ENCODE results near the gene FAM83B.

Gene FAM83B

GRCh38 chr6:54913211-54913610, 66.6 kb downstream of the FAM83B start:
- no peak overlapping the region for H2AFZ ChIP-seq (ENCODE audit: low read depth)
- H3K27ac ChIP-seq: no peak overlapping the region
- no peaks in the 10 kb centered on the region for H3K4me1 ChIP-seq (ENCODE audit: low read depth, poor library complexity, severe bottlenecking)
- TF ChIP-seq, protein P1, sequence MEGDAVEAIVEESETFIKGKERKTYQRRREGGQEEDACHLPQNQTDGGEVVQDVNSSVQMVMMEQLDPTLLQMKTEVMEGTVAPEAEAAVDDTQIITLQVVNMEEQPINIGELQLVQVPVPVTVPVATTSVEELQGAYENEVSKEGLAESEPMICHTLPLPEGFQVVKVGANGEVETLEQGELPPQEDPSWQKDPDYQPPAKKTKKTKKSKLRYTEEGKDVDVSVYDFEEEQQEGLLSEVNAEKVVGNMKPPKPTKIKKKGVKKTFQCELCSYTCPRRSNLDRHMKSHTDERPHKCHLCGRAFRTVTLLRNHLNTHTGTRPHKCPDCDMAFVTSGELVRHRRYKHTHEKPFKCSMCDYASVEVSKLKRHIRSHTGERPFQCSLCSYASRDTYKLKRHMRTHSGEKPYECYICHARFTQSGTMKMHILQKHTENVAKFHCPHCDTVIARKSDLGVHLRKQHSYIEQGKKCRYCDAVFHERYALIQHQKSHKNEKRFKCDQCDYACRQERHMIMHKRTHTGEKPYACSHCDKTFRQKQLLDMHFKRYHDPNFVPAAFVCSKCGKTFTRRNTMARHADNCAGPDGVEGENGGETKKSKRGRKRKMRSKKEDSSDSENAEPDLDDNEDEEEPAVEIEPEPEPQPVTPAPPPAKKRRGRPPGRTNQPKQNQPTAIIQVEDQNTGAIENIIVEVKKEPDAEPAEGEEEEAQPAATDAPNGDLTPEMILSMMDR (conservative IDR thresholded peaks at IDR 0.05; ENCODE audit: low read depth, low read length): no peak
- H3K36me3 ChIP-seq (ENCODE audit: insufficient read depth): no peaks in the 10 kb centered on the region
- no peak overlapping the region for H3K9ac ChIP-seq
- H3K4me2 ChIP-seq: no peak overlapping the region
- no peak overlapping the region for H3K4me3 ChIP-seq (IDR thresholded peaks at IDR 0.05; ENCODE audit: insufficient read depth, low read depth, low read length)
- no peaks in the 10 kb centered on the region for H3K79me2 ChIP-seq (ENCODE audit: insufficient read depth, low read depth)
- H4K20me1 ChIP-seq (ENCODE audit: insufficient read depth): no peaks in the 10 kb centered on the region
- no peaks in the 10 kb centered on the region for H3K27me3 ChIP-seq (ENCODE audit: insufficient read depth, low read depth)

DNA sequence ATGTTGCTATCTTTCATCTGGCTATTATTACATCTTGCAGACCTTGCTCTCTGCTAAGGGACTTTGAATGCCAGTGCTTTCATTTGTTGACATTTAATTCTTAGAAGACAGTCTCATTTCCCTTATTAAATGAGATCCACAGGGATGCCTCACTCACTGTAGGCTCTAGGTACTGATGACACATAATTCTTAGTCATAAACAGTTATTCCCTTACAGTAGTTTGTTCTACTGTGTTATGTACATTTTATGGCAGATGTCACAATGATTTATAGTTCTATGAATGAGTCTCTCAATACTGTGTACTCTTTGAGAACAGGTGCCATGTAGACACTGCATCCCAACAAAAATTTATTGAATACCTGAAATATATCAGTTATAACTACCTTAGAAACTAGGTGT, 70.3 kb downstream of the FAM83B start:
- Histone ChIP-seq H3K27me3 (ENCODE audit: insufficient read depth, low read depth) (no peaks in the 10 kb centered on the region), H3K79me2 (ENCODE audit: insufficient read depth, low read depth) (no peaks in the 10 kb centered on the region), H3K4me3 (IDR thresholded peaks at IDR 0.05; ENCODE audit: insufficient read depth, low read depth, low read length) (no peak overlapping the region), H3K9ac (no peak overlapping the region), H2AFZ (ENCODE audit: low read depth) (no peak overlapping the region), H3K4me1 (ENCODE audit: low read depth, poor library complexity, severe bottlenecking) (no peaks in the 10 kb centered on the region), H3K36me3 (ENCODE audit: insufficient read depth) (no peaks in the 10 kb centered on the region), H3K27ac (no peak overlapping the region), H4K20me1 (ENCODE audit: insufficient read depth) (no peaks in the 10 kb centered on the region), H3K4me2 (no peak overlapping the region)
- TF ChIP-seq, protein P1 (conservative IDR thresholded peaks at IDR 0.05; ENCODE audit: low read depth, low read length): no peak

DNA sequence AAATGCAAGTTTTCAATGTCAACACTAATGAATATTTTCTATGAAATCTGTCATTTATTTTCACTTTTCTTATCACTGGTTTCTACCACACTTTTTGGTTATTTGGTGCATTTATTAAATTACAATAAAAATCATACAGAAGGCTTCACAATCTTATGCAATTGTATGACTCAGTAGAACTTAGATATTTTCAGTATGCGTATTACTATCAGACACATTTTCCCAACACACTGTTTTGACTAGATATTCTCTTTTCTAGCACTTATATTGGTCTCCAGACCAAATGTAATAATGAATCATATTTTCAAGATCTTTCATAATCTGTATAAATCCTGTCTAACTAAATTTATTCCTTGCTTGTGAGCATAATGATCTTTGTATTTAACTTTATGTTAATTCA, 74.1 kb downstream of the FAM83B start:
- TF ChIP-seq, protein P1 (conservative IDR thresholded peaks at IDR 0.05; ENCODE audit: low read depth, low read length): no peak
- Histone ChIP-seq H3K4me3 (IDR thresholded peaks at IDR 0.05; ENCODE audit: insufficient read depth, low read depth, low read length) (no peak overlapping the region), H3K79me2 (ENCODE audit: insufficient read depth, low read depth) (no peaks in the 10 kb centered on the region), H3K27ac (no peak overlapping the region), H3K27me3 (ENCODE audit: insufficient read depth, low read depth) (no peaks in the 10 kb centered on the region), H3K36me3 (ENCODE audit: insufficient read depth) (no peaks in the 10 kb centered on the region), H3K9ac (no peak overlapping the region), H4K20me1 (ENCODE audit: insufficient read depth) (no peaks in the 10 kb centered on the region), H3K4me2 (no peak overlapping the region), H3K4me1 (ENCODE audit: low read depth, poor library complexity, severe bottlenecking) (no peaks in the 10 kb centered on the region), H2AFZ (ENCODE audit: low read depth) (no peak overlapping the region)

DNA sequence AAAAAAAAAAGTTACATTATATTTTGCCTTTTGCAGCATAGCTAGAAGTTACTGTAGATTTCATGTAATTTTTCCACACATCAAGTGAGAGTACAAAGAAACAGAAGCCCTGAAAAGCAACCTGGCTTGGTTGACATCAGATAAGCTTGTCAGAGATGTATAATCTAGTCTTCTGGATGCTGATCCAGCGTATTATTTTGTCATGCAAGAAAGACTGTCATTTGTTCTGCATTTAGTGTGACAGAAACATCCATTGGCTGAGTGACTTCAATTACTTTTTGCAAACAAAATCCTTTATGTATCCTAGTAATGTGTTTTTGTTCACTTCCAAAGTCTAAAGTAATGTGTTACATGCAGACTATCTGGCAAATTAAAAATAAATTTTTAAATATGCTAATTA, 75.3 kb downstream of the FAM83B start:
- Histone ChIP-seq H4K20me1 (ENCODE audit: insufficient read depth) (no peaks in the 10 kb centered on the region), H3K4me3 (IDR thresholded peaks at IDR 0.05; ENCODE audit: insufficient read depth, low read depth, low read length) (no peak overlapping the region), H3K27me3 (ENCODE audit: insufficient read depth, low read depth) (no peaks in the 10 kb centered on the region), H2AFZ (ENCODE audit: low read depth) (no peak overlapping the region), H3K9ac (no peak overlapping the region), H3K79me2 (ENCODE audit: insufficient read depth, low read depth) (no peaks in the 10 kb centered on the region), H3K36me3 (ENCODE audit: insufficient read depth) (no peaks in the 10 kb centered on the region), H3K27ac (no peak overlapping the region), H3K4me1 (ENCODE audit: low read depth, poor library complexity, severe bottlenecking) (no peaks in the 10 kb centered on the region), H3K4me2 (no peak overlapping the region)
- TF ChIP-seq, protein P1 (conservative IDR thresholded peaks at IDR 0.05; ENCODE audit: low read depth, low read length): no peak

All from KMS-11 (cell line).